Measurements from ENCODE around the gene ANKRD65. TPM values are rescaled to one million over a fixed set of nuclear protein-coding genes. Genes with fewer than 3 reads are reported as not detected.
A peak's percentile ranks its signal among the peaks of the same experiment; 100 is the strongest.

The ANKRD65 gene
- total RNA-seq, 1 donor from 2014 or later, result 21.5 TPM

DNA sequence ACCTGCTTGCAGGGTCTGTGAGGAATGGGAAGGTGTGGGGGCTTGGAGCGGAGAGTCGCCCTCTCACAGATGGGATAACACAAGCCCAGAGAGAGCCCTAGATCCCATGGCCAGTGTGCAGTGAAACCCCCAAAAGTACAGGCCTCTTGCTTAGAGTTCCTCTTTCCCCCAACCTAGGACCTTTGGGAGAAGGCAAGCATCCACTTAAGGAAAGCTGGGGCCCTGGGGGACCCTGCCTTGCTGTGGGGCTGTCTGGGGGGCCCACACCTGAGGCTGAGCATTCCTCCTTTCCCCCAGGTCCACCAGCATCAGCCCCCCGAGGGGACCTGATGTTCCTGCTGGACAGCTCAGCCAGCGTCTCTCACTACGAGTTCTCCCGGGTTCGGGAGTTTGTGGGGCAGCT, 15.6 kb upstream of the ANKRD65 start:
- ATAC-seq (no peak), DNase-seq (no peak)
- Histone ChIP-seq H3K36me3 (no peaks in the 10 kb centered on the region), H3K27ac (no peak overlapping the region), H3K4me3 (peak overlapping the region; percentile 57), H3K9me3 (no peaks in the 10 kb centered on the region), H3K27me3 (no peaks in the 10 kb centered on the region), H3K4me1 (peaks cover 58% of the 10 kb centered on the region)
- intact Hi-C loops (cut with DNase I), result no loop called here
- TF ChIP-seq CTCF (IDR thresholded peaks at IDR 0.05), result no peak

DNA sequence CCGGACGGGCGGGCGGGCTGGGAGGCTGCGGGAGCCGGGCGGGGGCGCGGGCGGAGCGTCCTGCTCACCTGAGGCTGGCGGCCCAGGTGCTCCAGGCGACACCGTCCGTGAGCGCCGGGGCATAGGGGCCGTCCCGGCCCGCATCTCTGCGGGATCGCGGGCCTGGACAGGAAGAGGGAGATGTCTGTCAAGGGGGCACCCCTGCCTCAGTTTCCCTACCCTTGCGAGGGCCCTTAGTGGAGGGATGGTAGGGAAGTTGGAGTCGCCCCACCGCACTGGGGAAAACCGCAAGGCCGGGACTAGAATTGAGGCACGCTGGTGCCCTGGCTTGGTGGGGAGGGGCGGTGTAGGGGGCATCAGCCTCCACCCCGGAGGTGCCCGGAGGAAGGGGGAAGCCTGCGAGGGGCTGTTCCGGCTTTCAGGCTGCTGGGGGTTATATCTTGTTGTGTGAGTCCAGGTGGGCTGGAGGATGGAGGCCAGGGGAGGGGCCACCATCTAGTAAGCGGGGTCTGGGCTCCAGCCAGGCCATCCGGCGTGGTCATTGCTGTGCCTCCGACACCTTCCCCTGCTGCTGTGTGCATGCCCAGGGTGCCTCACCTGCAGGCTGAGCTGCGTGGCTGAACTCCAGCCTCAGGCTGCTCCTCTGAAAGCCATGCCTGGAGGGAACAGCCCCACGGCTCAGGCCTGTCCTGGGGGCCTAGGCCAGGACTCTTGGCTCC, 15.0 kb upstream of the ANKRD65 start:
- no peak for DNase-seq
- no peak for ATAC-seq
- H3K4me1 ChIP-seq, result peaks cover 58% of the 10 kb centered on the region
- peak overlapping the region; percentile 11 for H3K27ac ChIP-seq
- H3K27me3 ChIP-seq, result no peaks in the 10 kb centered on the region
- H3K4me3 ChIP-seq, result peak overlapping the region; percentile 57
- no peaks in the 10 kb centered on the region for H3K9me3 ChIP-seq
- no peaks in the 10 kb centered on the region for H3K36me3 ChIP-seq
- intact Hi-C loops (cut with DNase I), result no loop called here
- no peak for TF ChIP-seq CTCF (IDR thresholded peaks at IDR 0.05)

GRCh38 chr1:1435106-1435903, 14.2 kb upstream of the ANKRD65 start, which contains the start of gene VWA1:
Gene VWA1 (plus strand): TSS chr1:1435690. CDS start chr1:1435749, 59 bp downstream.
- TF ChIP-seq CTCF (IDR thresholded peaks at IDR 0.05), result no peak
- H3K4me3 ChIP-seq, result peak within 1 kb of the TSS; percentile 57

DNA sequence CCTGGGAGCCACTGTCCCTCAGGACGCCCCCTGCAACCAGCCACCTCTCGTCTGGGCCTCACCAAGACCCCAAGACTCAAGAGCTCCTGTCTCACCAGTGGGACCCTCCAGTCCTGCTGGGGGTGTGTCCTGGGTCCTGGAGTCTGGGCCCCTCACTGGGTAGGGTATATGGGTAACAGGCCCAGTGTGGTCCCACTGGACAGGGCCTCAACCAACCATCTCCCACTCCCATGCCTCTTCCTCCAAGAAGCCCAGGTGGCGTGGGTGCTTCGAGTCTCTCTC, 13.7 kb upstream of the ANKRD65 start:
- peak overlapping the region; percentile 91 for H3K27ac ChIP-seq
- H3K9me3 ChIP-seq, result no peaks in the 10 kb centered on the region
- H3K36me3 ChIP-seq, result no peaks in the 10 kb centered on the region
- intact Hi-C loops (cut with DNase I), result no loop called here
- TF ChIP-seq CTCF (IDR thresholded peaks at IDR 0.05), result no peak
- peaks cover 63% of the 10 kb centered on the region for H3K4me1 ChIP-seq
- no peak for ATAC-seq
- H3K4me3 ChIP-seq, result peak overlapping the region; percentile 57
- H3K27me3 ChIP-seq, result no peaks in the 10 kb centered on the region
- no peak for DNase-seq

More at GRCh38 chr1:1435106-1435903, 14.2 kb upstream of the ANKRD65 start, which contains the start of gene VWA1:
- ATAC-seq, result peak; percentile 63
- Histone ChIP-seq H3K27me3 (no peaks in the 10 kb centered on the region), H3K4me1 (peaks cover 58% of the 10 kb centered on the region), H3K27ac (peak within 1 kb of the TSS; percentile 91), H3K9me3 (no peaks in the 10 kb centered on the region), H3K36me3 (no peaks in the 10 kb centered on the region)
- DNase-seq, result peak; percentile 87
- intact Hi-C loops (cut with DNase I), result no loop called here

DNA sequence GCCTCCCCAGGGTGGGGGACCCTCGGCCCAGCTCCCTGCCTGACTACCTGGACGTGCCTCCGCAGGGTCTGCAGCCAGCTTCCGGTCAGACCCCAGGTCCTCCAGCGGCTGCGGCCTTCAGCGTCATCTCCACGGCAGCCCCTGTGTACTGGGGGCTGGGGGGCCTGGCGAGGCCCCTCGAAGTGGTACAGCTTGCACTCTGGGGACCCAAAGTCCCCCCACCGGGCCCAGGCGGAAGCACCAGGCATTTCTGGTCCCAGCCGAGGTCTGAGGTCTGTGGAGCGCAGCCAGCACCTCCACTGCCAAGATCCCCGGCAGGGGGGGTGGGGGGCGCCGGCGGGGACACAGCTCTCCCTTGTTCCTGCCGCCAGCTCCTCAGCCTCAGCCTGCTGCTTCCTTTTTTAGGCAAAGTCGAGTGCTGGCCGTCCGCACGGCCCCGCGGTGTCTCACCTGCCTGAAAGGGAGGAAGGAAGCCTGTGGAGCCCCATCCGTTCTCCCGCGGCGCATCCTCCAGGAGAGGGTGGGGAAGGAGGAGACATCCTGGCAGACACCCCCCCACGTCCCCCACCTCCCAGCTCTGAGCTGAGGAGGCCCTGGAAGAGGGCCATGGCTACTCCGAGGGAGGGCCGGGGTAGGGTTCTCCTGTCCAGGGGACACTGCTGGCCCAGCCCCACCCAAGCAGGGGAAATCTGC, 13.2 kb upstream of the ANKRD65 start:
- H3K4me1 ChIP-seq, result peaks cover 68% of the 10 kb centered on the region

More for the DNA sequence above, 13.2 kb upstream of the ANKRD65 start:
- Histone ChIP-seq H3K9me3 (no peaks in the 10 kb centered on the region), H3K27ac (peak overlapping the region; percentile 91), H3K36me3 (no peaks in the 10 kb centered on the region), H3K4me3 (peak overlapping the region; percentile 57), H3K27me3 (no peaks in the 10 kb centered on the region)
- no peak for TF ChIP-seq CTCF (IDR thresholded peaks at IDR 0.05)
- intact Hi-C loops (cut with DNase I), result no loop called here
- ATAC-seq (peak; percentile 2), DNase-seq (peak; percentile 88)

Measured in upper lobe of right lung (tissue), 1 donor.